K562 (cell line): Measurements from ENCODE around the gene ZNF197. TPM values are rescaled to one million over a fixed set of nuclear protein-coding genes. Genes with fewer than 3 reads are reported as not detected.
A peak's percentile ranks its signal among the peaks of the same experiment; 100 is the strongest.
"Not testable (repeated sequence)": the region's sequence is repeated elsewhere in the genome, so short reads cannot be mapped to it uniquely, and the experiment has no call there.

Experiments used
- ATAC-seq: fragments of 200-7000 bp; cut with Tn5 transposase; 3 replicates; pipeline ENCODE4 v1.9.1; 2020; ENCODE audit warnings: moderate library complexity
- BruUV-seq: library from RNA; stranded (reverse); fragments of 400-500 nt; replicated peaks from 2 replicates; lab custom pipeline; 2021; lab: Mats Ljungman, UMichigan
- CTCF ChIA-PET: fragments of 300-600 bp; formaldehyde crosslinking; extraction: SDS; loops from one replicate; lab custom pipeline; 2021; ENCODE audit warnings: low intra/inter-chr PET ratio; lab: Yijun Ruan, JAX
- POLR2A ChIA-PET: fragments of 300-600, 350-650 bp; sonication (Branson Sonifier 250); formaldehyde crosslinking; extraction: SDS; loops from one replicate; lab custom pipeline; 2021; ENCODE audit warnings: antibody characterized with exemption, inconsistent platforms; lab: Yijun Ruan, JAX
- DNase-seq, 4 experiments: peaks; one replicate each; pipeline versions ENCODE4 v3.0.0 to v3.0.0-alpha.2; 2011 to 2018; ENCODE audit warnings: low spot score in 3 of 4, mixed read lengths in 3 of 4; ENCODE audit errors: extremely low read depth in 1 of 4
- FAIRE-seq: peaks from 2 replicates; lab custom pipeline; 2011; peaks lifted over from hg19 to GRCh38; lab: Jason Lieb, UNC
- H2AFZ ChIP-seq: 2 replicates; pipeline ENCODE4 v1.6.0; 2011; ENCODE audit warnings: low read depth, low read length, control low read depth, inconsistent platforms
- H3K27ac ChIP-seq: fragments of 200-600 bp; 3 replicates; pipeline ENCODE4 v1.8.0; 2011; ENCODE audit warnings: low read depth, mild to moderate bottlenecking, control low read depth, inconsistent platforms, low read length, moderate library complexity, mixed read lengths; ENCODE audit errors: extremely low read depth
- H3K27me3 ChIP-seq, 2 experiments: fragments of 300-600 bp in 1 of 2; 2 replicates in 1 of 2; 3 replicates in 1 of 2; pipeline versions ENCODE4 v1.6.0 to v1.8.0; 2011; ENCODE audit warnings: inconsistent platforms in 2 of 2, low read length in 2 of 2, mild to moderate bottlenecking in 1 of 2, mixed read lengths in 1 of 2, moderate library complexity in 1 of 2; ENCODE audit not compliant: control insufficient read depth in 2 of 2, insufficient read depth in 2 of 2
- H3K36me3 ChIP-seq: fragments of 300-600 bp; 3 replicates; pipeline ENCODE4 v1.8.0; 2011; ENCODE audit warnings: mild to moderate bottlenecking, low read length, inconsistent platforms; ENCODE audit not compliant: control insufficient read depth, insufficient read depth
- H3K4me1 ChIP-seq, 2 experiments: fragments of 200-600 bp in 1 of 2; replicated peaks in 1 of 2; 2 replicates in 1 of 2; 3 replicates in 1 of 2; pipeline versions ENCODE4 v1.5.1 to v1.8.0; 2011; ENCODE audit warnings: inconsistent platforms in 2 of 2, low read length in 2 of 2, mild to moderate bottlenecking in 1 of 2, mixed read lengths in 1 of 2, moderate library complexity in 1 of 2; ENCODE audit not compliant: control insufficient read depth in 2 of 2, insufficient read depth in 2 of 2
- H3K4me2 ChIP-seq: 2 replicates; pipeline ENCODE4 v1.6.1; 2011; ENCODE audit warnings: low read length, control low read depth, inconsistent platforms, mixed read lengths; ENCODE audit not compliant: insufficient read depth
- H3K4me3 ChIP-seq: fragments of 200-600 bp; sonication (generic), shearing (Covaris generic); 2 replicates; pipeline ENCODE4 v1.5.1; 2016; ENCODE audit warnings: control low read depth, inconsistent platforms
- H3K79me2 ChIP-seq: fragments of 200-600 bp; 3 replicates; pipeline ENCODE4 v1.8.0; 2011; ENCODE audit warnings: low read length, inconsistent platforms; ENCODE audit not compliant: control insufficient read depth, insufficient read depth
- H3K9ac ChIP-seq, 2 experiments: 2 replicates each; pipeline versions ENCODE4 v1.6.0 to v1.6.1; 2011; ENCODE audit warnings: low read depth in 2 of 2, low read length in 2 of 2, control low read depth in 1 of 2, inconsistent platforms in 1 of 2, mild to moderate bottlenecking in 1 of 2, mixed read lengths in 1 of 2; ENCODE audit not compliant: insufficient read depth in 1 of 2
- H3K9me1 ChIP-seq: one replicate; pipeline ENCODE4 v1.6.0; 2011; ENCODE audit warnings: inconsistent platforms, mild to moderate bottlenecking, low read length, moderate library complexity; ENCODE audit not compliant: control insufficient read depth, insufficient read depth
- H3K9me3 ChIP-seq: replicated peaks from 2 replicates; pipeline ENCODE4 v1.5.1; 2011; ENCODE audit warnings: low read depth, low read length, inconsistent platforms; ENCODE audit not compliant: control insufficient read depth, insufficient read depth
- H4K20me1 ChIP-seq: replicated peaks from 2 replicates; pipeline ENCODE4 v1.6.1; 2011; ENCODE audit warnings: low read length, inconsistent platforms, mixed read lengths; ENCODE audit not compliant: control insufficient read depth, insufficient read depth
- BRCA1 ChIP-seq, 2 experiments: fragments of 450-650 bp in 1 of 2; sonication (generic) in 1 of 2; formaldehyde crosslinking in 1 of 2; IDR thresholded peaks; 2 replicates each; pipeline versions ENCODE4 v1.5.0 to v1.6.1; 2017 to 2020; ENCODE audit warnings: mild to moderate bottlenecking in 1 of 2, missing genetic modification reagents in 1 of 2
- MED1 ChIP-seq: sonication (generic); formaldehyde crosslinking; IDR thresholded peaks from 2 replicates; pipeline ENCODE4 v1.8.1; 2023; ENCODE audit warnings: missing genetic modification reagents, borderline replicate concordance
- NFATC3 ChIP-seq: fragments of 450-650 bp; IDR thresholded peaks from 2 replicates; pipeline ENCODE4 v1.6.1; 2017; ENCODE audit warnings: mild to moderate bottlenecking
- NR3C1 ChIP-seq: sonication (generic); formaldehyde crosslinking; IDR thresholded peaks from 2 replicates; pipeline ENCODE4 v1.8.1; 2022; ENCODE audit warnings: missing genetic modification reagents
- SUPT5H ChIP-seq: fragments of 450-650 bp; IDR thresholded peaks from 2 replicates; pipeline ENCODE4 v1.6.1; 2016
- TRIM24 ChIP-seq, 2 experiments: fragments of 450-650 bp; IDR thresholded peaks; 2 replicates each; pipeline ENCODE4 v1.6.1; 2016
- TRIM28 ChIP-seq: fragments of 450-650 bp; IDR thresholded peaks from 2 replicates; pipeline ENCODE4 v1.6.1; 2017
- ZNF280A ChIP-seq: fragments of 450-650 bp; IDR thresholded peaks from 2 replicates; pipeline ENCODE4 v1.6.1; 2018; ENCODE audit warnings: mild to moderate bottlenecking, low read depth; ENCODE audit not compliant: partially characterized antibody
- ZNF431 ChIP-seq: sonication (generic); formaldehyde crosslinking; IDR thresholded peaks from 2 replicates; pipeline ENCODE4 v1.8.0; 2022; ENCODE audit warnings: mild to moderate bottlenecking, missing genetic modification reagents
- WGBS: fragments of 100-300 bp; shearing (Covaris generic); methylation state at CpG from one replicate; pipeline ENCODE4 v1.1.6; 2016; ENCODE audit warnings: low coverage, mixed read lengths; ENCODE audit not compliant: insufficient coverage; ENCODE audit errors: missing lambda C conversion rate; 5-methylcytosine and 5-hydroxymethylcytosine counted together
- in situ Hi-C: fragments of 300-500 bp; cut with MboI; formaldehyde crosslinking; loops from 4 replicates; pipeline ENCODE4 v1.15.0; 2018; ENCODE audit warnings: inconsistent platforms, mixed read lengths
- intact Hi-C: fragments of 100-400 bp; cut with micrococcal nuclease; formaldehyde crosslinking; loops from 2 replicates; pipeline ENCODE4 v1.14.2; 2022
- polyA plus RNA-seq, 8 experiments: library from polyadenylated mRNA; depleted of rRNA in 4 of 8; stranded (reverse) in 5 of 8; unstranded in 3 of 8; fragments of >200 nt; fragmentation: Nextera tagmentation in 2 of 8; fragmentation: Illumina TruSeq in 1 of 8; extraction: Ambion mirVana in 2 of 8; extraction: Trizol in 1 of 8; gene quantifications; 2 replicates each; pipeline versions ENCODE4 v1.2.1 to v1.2.3, GENCODE V29; 2011 to 2014; ENCODE audit warnings: inconsistent platforms in 1 of 8, missing spikeins in 1 of 8
- total RNA-seq, 7 experiments: library from RNA; depleted of rRNA in 6 of 7; stranded (reverse); fragments of >200 nt in 6 of 7; fragmentation: Illumina TruSeq in 2 of 7; extraction: Trizol in 2 of 7; gene quantifications; 2 replicates each; pipeline versions ENCODE4 v1.2.1 to v1.2.3, GENCODE V29; 2011 to 2021; ENCODE audit warnings: low replicate concordance in 1 of 7

The ZNF197 gene
- total and polyA plus RNA-seq, 9 of the 15 experiments (the other 6 are each of a cell fraction or from before 2014, with no cell fraction given), result 3.5 to 19.1 (median 13.7) TPM

DNA sequence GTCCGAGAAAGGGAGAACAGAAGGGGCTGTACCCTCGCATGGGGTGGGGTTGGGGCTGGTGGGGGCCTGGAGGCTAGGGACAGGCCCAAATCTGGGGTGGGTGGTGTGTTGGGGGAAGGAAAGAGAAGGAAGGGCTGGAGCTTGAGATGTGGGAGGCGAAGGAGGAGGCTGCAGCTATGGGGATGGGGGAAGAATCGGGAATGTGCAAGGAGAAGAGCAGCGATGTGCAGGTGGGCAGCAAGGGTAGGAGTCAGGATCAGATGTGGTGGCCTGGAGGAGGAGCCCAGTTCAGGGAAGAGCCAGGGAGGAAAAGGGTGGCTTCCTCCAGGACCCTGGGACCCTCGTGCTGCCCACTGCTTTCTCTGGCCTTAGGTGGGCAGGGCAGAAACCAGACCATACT is 44.9 kb downstream of the ZNF197 start:
- ChIA-PET POLR2A (interaction anchor here (1.3 kb wide), 1 partner anchor 8 kb away, joined by 4 read pairs; no protein-coding TSS in a partner anchor), CTCF (no interaction called here)
- no peak overlapping the region for H3K4me3 ChIP-seq
- H3K4me2 ChIP-seq, result no peak overlapping the region
- no peaks in the 10 kb centered on the region for H3K79me2 ChIP-seq
- no peaks in the 10 kb centered on the region for H3K27me3 ChIP-seq
- no peaks in the 10 kb centered on the region for H3K9me1 ChIP-seq
- ATAC-seq (no peak; the same call in 2 of the 3 replicates), FAIRE-seq (no peak), DNase-seq (no peak)
- H3K9ac ChIP-seq, result no peak overlapping the region
- in situ Hi-C loops (no loop called here), intact Hi-C loops (no loop called here)
- H3K9me3 ChIP-seq, result peaks cover 9% of the 10 kb centered on the region
- 0% methylated on average over 4 of the region's 6 CpGs for WGBS
- no peaks in the 10 kb centered on the region for H3K4me1 ChIP-seq
- H3K27ac ChIP-seq, result no peak overlapping the region
- 0 out of 2 replicates have a peak, but pooled peaks have one; percentile 39 for TF ChIP-seq SUPT5H
- TF ChIP-seq BRCA1 (IDR thresholded peaks at IDR 0.05), result no peak
- TF ChIP-seq BRCA1 (CRISPR knock-in tag; IDR thresholded peaks at IDR 0.05), result no peak
- TF ChIP-seq MED1 (CRISPR knock-in tag), result no peak
- TF ChIP-seq NR3C1 (CRISPR knock-in tag), result no peak
- no peak for TF ChIP-seq NFATC3
- no TSS peak for BruUV-seq
- H4K20me1 ChIP-seq, result no peaks in the 10 kb centered on the region
- H2AFZ ChIP-seq, result no peak overlapping the region
- no peaks in the 10 kb centered on the region for H3K36me3 ChIP-seq

GRCh38 chr3:44673466-44673865 is 48.6 kb downstream of the ZNF197 start:
- POLR2A ChIA-PET, result not testable (repeated sequence)

More at GRCh38 chr3:44673466-44673865, 48.6 kb downstream of the ZNF197 start:
- H3K36me3 ChIP-seq, H3K9me3 ChIP-seq, in situ Hi-C loops, H3K9me1 ChIP-seq, BruUV-seq, ATAC-seq, CTCF ChIA-PET, DNase-seq, H2AFZ ChIP-seq, H3K4me3 ChIP-seq, H4K20me1 ChIP-seq, H3K4me2 ChIP-seq, H3K4me1 ChIP-seq, H3K9ac ChIP-seq, intact Hi-C loops, FAIRE-seq, H3K27me3 ChIP-seq, H3K27ac ChIP-seq, H3K79me2 ChIP-seq: not testable (repeated sequence)
- WGBS, result 11% methylated on average over 8 of the region's 8 CpGs
- TF ChIP-seq TRIM24 (IDR thresholded peaks at IDR 0.05), result peak in 1 of 2 experiments; percentile 23; a peak in 1 of 4 replicates
- TF ChIP-seq ZNF280A, result peak; percentile 62
- TF ChIP-seq TRIM28, result 0 out of 2 replicates have a peak, but pooled peaks have one; percentile 28
- TF ChIP-seq ZNF431, result peak; percentile 98
